Fibroblast of the conjunctiva (primary cell): Measurements from ENCODE around the gene MYH15.
A peak's percentile ranks its signal among the peaks of the same experiment; 100 is the strongest.

Source experiments
- DNase-seq: peaks from one replicate; pipeline ENCODE4 v3.0.0-alpha.2; 2010; ENCODE audit warnings: low read depth

MYH15 gene

GRCh38 chr3:108471426-108471825, 39.0 kb downstream of the MYH15 start:
- no peak for DNase-seq

GRCh38 chr3:108469126-108469525, 41.3 kb downstream of the MYH15 start:
- DNase-seq = no peak

- no peak for DNase-seq
These were observed 41.8 kb downstream of the MYH15 start for GRCh38 chr3:108468577-108468976.

GRCh38 chr3:108462899-108463298, 47.5 kb downstream of the MYH15 start:
- no peak for DNase-seq

- DNase-seq = no peak
These were observed 48.7 kb downstream of the MYH15 start for GRCh38 chr3:108461661-108462111.

- no peak for DNase-seq
These were observed 51.2 kb downstream of the MYH15 start for GRCh38 chr3:108459225-108459624.

GRCh38 chr3:108455212-108455705, 55.1 kb downstream of the MYH15 start:
- no peak for DNase-seq

GRCh38 chr3:108453565-108453964, 56.8 kb downstream of the MYH15 start:
- no peak for DNase-seq

- no peak for DNase-seq
These were observed 60.0 kb downstream of the MYH15 start for GRCh38 chr3:108450444-108450843.

- DNase-seq = no peak
These were observed 61.8 kb downstream of the MYH15 start for GRCh38 chr3:108448593-108448992.

GRCh38 chr3:108447096-108447847, 63.1 kb downstream of the MYH15 start:
- DNase-seq = no peak

- no peak for DNase-seq
These were observed 68.1 kb downstream of the MYH15 start for GRCh38 chr3:108442281-108442680.

GRCh38 chr3:108441518-108441917, 68.9 kb downstream of the MYH15 start:
- no peak for DNase-seq

- no peak for DNase-seq
These were observed 69.3 kb downstream of the MYH15 start for GRCh38 chr3:108441071-108441507.

GRCh38 chr3:108438542-108438941, 71.9 kb downstream of the MYH15 start:
- no peak for DNase-seq

GRCh38 chr3:108437439-108437838, 73.0 kb downstream of the MYH15 start:
- DNase-seq = no peak

- no peak for DNase-seq
These were observed 76.5 kb downstream of the MYH15 start for GRCh38 chr3:108433928-108434327.

GRCh38 chr3:108432431-108432830, 78.0 kb downstream of the MYH15 start:
- no peak for DNase-seq

GRCh38 chr3:108430540-108430939, 79.9 kb downstream of the MYH15 start:
- DNase-seq = no peak

- DNase-seq = no peak
These were observed 81.8 kb downstream of the MYH15 start for GRCh38 chr3:108428586-108428985.

- DNase-seq = peak; percentile 21
These were observed 89.5 kb downstream of the MYH15 start for GRCh38 chr3:108420926-108421325.

- DNase-seq = no peak
These were observed 94.1 kb downstream of the MYH15 start for GRCh38 chr3:108416111-108416869.

- no peak for DNase-seq
These were observed 94.7 kb downstream of the MYH15 start for GRCh38 chr3:108415661-108416060.
